ENCODE measurements around the gene NAXE. TPM values are rescaled to one million over a fixed set of nuclear protein-coding genes. Genes with fewer than 3 reads are reported as not detected.
A peak's percentile ranks its signal among the peaks of the same experiment; 100 is the strongest.

Gene NAXE
- total and polyA plus RNA-seq, 2 of the 13 experiments (the other 11 are each of a cell fraction or from before 2014, with no cell fraction given) = 39.4 to 59.4 TPM

DNA sequence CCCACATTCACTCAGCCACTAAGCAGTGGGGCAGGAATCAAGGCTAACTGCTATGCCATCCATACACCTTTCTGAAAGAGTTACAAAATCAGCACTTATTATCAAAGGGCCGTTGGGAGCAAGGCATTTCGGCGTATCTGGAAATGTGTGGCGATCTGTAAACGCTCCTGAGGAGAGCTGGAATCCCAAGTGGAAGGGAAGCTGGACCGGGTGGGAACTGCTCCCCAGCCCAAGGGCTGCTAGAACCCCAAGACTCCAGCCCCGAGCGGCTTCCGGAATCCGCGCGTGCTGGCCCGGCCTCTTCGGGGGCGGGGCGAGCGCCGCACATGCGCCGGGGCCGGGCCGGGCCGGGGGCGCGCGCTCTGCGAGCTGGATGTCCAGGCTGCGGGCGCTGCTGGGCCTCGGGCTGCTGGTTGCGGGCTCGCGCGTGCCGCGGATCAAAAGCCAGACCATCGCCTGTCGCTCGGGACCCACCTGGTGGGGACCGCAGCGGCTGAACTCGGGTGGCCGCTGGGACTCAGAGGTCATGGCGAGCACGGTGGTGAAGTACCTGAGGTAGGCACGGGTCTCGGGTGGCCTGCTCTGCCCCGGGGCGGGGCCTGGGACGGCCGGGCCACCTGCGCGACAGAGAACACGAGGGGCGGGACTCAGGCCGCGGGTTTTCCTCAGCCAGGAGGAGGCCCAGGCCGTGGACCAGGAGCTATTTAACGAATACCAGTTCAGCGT, at the start of gene NAXE (continued):
- TF ChIP-seq TAF1 (CRISPR knock-in tag; IDR thresholded peaks at IDR 0.05) (peak; percentile 74), ZBTB3 (CRISPR knock-in tag; IDR thresholded peaks at IDR 0.05; ENCODE audit: borderline replicate concordance, low read depth) (no peak), GLI4 (CRISPR knock-in tag; IDR thresholded peaks at IDR 0.05; ENCODE audit: borderline replicate concordance) (no peak), GTF2F1 (IDR thresholded peaks at IDR 0.05; ENCODE audit: low read length) (no peak), BRCA1 (CRISPR knock-in tag; IDR thresholded peaks at IDR 0.05) (no peak), ZBTB20 (CRISPR knock-in tag; IDR thresholded peaks at IDR 0.05; ENCODE audit: borderline replicate concordance, low read depth) (0 out of 2 replicates have a peak, but pooled peaks have one; percentile 65), ZFP41 (CRISPR knock-in tag; IDR thresholded peaks at IDR 0.05; ENCODE audit: borderline replicate concordance) (no peak), ARNTL (CRISPR knock-in tag; IDR thresholded peaks at IDR 0.05) (no peak; the same call in 1 of the 2 replicates), MED8 (CRISPR knock-in tag; IDR thresholded peaks at IDR 0.05; ENCODE audit: insufficient replicate concordance) (no peak), MAFK (conservative IDR thresholded peaks at IDR 0.05 in 1 of 2, IDR thresholded peaks at IDR 0.05 in 1 of 2; ENCODE audit: low read length in 2 of 2) (0 out of 4 replicates have a peak, but pooled peaks of 1 of the 2 experiments have one; percentile 5), ZNF282 (IDR thresholded peaks at IDR 0.05; ENCODE audit: partially characterized antibody) (no peak), MTF2 (CRISPR knock-in tag; IDR thresholded peaks at IDR 0.05; ENCODE audit: borderline replicate concordance) (no peak), POLR2A (IDR thresholded peaks at IDR 0.05; ENCODE audit: insufficient read depth in 1 of 2, low read depth in 2 of 2, low read length in 2 of 2) (peak; percentile 88 to 94), AHR (CRISPR knock-in tag; IDR thresholded peaks at IDR 0.05) (0 out of 2 replicates have a peak, but pooled peaks have one; percentile 28), CHCHD3 (CRISPR knock-in tag; IDR thresholded peaks at IDR 0.05) (no peak), HNRNPUL1 (IDR thresholded peaks at IDR 0.05; ENCODE audit: low read depth, low read length) (no peak), ZNF674 (CRISPR knock-in tag; IDR thresholded peaks at IDR 0.05; ENCODE audit: low read depth) (no peak), HMGXB3 (CRISPR knock-in tag; IDR thresholded peaks at IDR 0.05; ENCODE audit: borderline replicate concordance) (no peak), ZHX1 (CRISPR knock-in tag; IDR thresholded peaks at IDR 0.05; ENCODE audit: low read depth) (0 out of 2 replicates have a peak, but pooled peaks have one; percentile 38), ZNF691 (CRISPR knock-in tag; IDR thresholded peaks at IDR 0.05; ENCODE audit: borderline replicate concordance, low read depth) (peak; percentile 87; the same call in 1 of the 2 replicates), SRSF1 (optimal IDR thresholded peaks at IDR 0.05; ENCODE audit: low read depth, low read length) (peak; percentile 8)

Data from HepG2 (cell line).